K562 (cell line): Measurements from ENCODE around the gene DAO. TPM values are rescaled to one million over a fixed set of nuclear protein-coding genes. Genes with fewer than 3 reads are reported as not detected.

Experiments used
- ATAC-seq: fragments of 200-7000 bp; cut with Tn5 transposase; 3 replicates; pipeline ENCODE4 v1.9.1; 2020; ENCODE audit warnings: moderate library complexity
- BruUV-seq: library from RNA; stranded (reverse); fragments of 400-500 nt; replicated peaks from 2 replicates; lab custom pipeline; 2021; lab: Mats Ljungman, UMichigan
- CTCF ChIA-PET: fragments of 300-600 bp; formaldehyde crosslinking; extraction: SDS; loops from one replicate; lab custom pipeline; 2021; ENCODE audit warnings: low intra/inter-chr PET ratio; lab: Yijun Ruan, JAX
- POLR2A ChIA-PET: fragments of 300-600, 350-650 bp; sonication (Branson Sonifier 250); formaldehyde crosslinking; extraction: SDS; loops from one replicate; lab custom pipeline; 2021; ENCODE audit warnings: antibody characterized with exemption, inconsistent platforms; lab: Yijun Ruan, JAX
- DNase-seq, 4 experiments: peaks; one replicate each; pipeline versions ENCODE4 v3.0.0 to v3.0.0-alpha.2; 2011 to 2018; ENCODE audit warnings: low spot score in 3 of 4, mixed read lengths in 3 of 4; ENCODE audit errors: extremely low read depth in 1 of 4
- FAIRE-seq: peaks from 2 replicates; lab custom pipeline; 2011; peaks lifted over from hg19 to GRCh38; lab: Jason Lieb, UNC
- H2AFZ ChIP-seq: 2 replicates; pipeline ENCODE4 v1.6.0; 2011; ENCODE audit warnings: low read depth, low read length, control low read depth, inconsistent platforms
- H3K27ac ChIP-seq: fragments of 200-600 bp; 3 replicates; pipeline ENCODE4 v1.8.0; 2011; ENCODE audit warnings: low read depth, mild to moderate bottlenecking, control low read depth, inconsistent platforms, low read length, moderate library complexity, mixed read lengths; ENCODE audit errors: extremely low read depth
- H3K27me3 ChIP-seq, 2 experiments: fragments of 300-600 bp in 1 of 2; 2 replicates in 1 of 2; 3 replicates in 1 of 2; pipeline versions ENCODE4 v1.6.0 to v1.8.0; 2011; ENCODE audit warnings: inconsistent platforms in 2 of 2, low read length in 2 of 2, mild to moderate bottlenecking in 1 of 2, mixed read lengths in 1 of 2, moderate library complexity in 1 of 2; ENCODE audit not compliant: control insufficient read depth in 2 of 2, insufficient read depth in 2 of 2
- H3K36me3 ChIP-seq: fragments of 300-600 bp; 3 replicates; pipeline ENCODE4 v1.8.0; 2011; ENCODE audit warnings: mild to moderate bottlenecking, low read length, inconsistent platforms; ENCODE audit not compliant: control insufficient read depth, insufficient read depth
- H3K4me1 ChIP-seq, 2 experiments: fragments of 200-600 bp in 1 of 2; replicated peaks in 1 of 2; 2 replicates in 1 of 2; 3 replicates in 1 of 2; pipeline versions ENCODE4 v1.5.1 to v1.8.0; 2011; ENCODE audit warnings: inconsistent platforms in 2 of 2, low read length in 2 of 2, mild to moderate bottlenecking in 1 of 2, mixed read lengths in 1 of 2, moderate library complexity in 1 of 2; ENCODE audit not compliant: control insufficient read depth in 2 of 2, insufficient read depth in 2 of 2
- H3K4me2 ChIP-seq: 2 replicates; pipeline ENCODE4 v1.6.1; 2011; ENCODE audit warnings: low read length, control low read depth, inconsistent platforms, mixed read lengths; ENCODE audit not compliant: insufficient read depth
- H3K4me3 ChIP-seq: fragments of 200-600 bp; sonication (generic), shearing (Covaris generic); 2 replicates; pipeline ENCODE4 v1.5.1; 2016; ENCODE audit warnings: control low read depth, inconsistent platforms
- H3K79me2 ChIP-seq: fragments of 200-600 bp; 3 replicates; pipeline ENCODE4 v1.8.0; 2011; ENCODE audit warnings: low read length, inconsistent platforms; ENCODE audit not compliant: control insufficient read depth, insufficient read depth
- H3K9ac ChIP-seq, 2 experiments: 2 replicates each; pipeline versions ENCODE4 v1.6.0 to v1.6.1; 2011; ENCODE audit warnings: low read depth in 2 of 2, low read length in 2 of 2, control low read depth in 1 of 2, inconsistent platforms in 1 of 2, mild to moderate bottlenecking in 1 of 2, mixed read lengths in 1 of 2; ENCODE audit not compliant: insufficient read depth in 1 of 2
- H3K9me1 ChIP-seq: one replicate; pipeline ENCODE4 v1.6.0; 2011; ENCODE audit warnings: inconsistent platforms, mild to moderate bottlenecking, low read length, moderate library complexity; ENCODE audit not compliant: control insufficient read depth, insufficient read depth
- H3K9me3 ChIP-seq: replicated peaks from 2 replicates; pipeline ENCODE4 v1.5.1; 2011; ENCODE audit warnings: low read depth, low read length, inconsistent platforms; ENCODE audit not compliant: control insufficient read depth, insufficient read depth
- H4K20me1 ChIP-seq: replicated peaks from 2 replicates; pipeline ENCODE4 v1.6.1; 2011; ENCODE audit warnings: low read length, inconsistent platforms, mixed read lengths; ENCODE audit not compliant: control insufficient read depth, insufficient read depth
- BDP1 ChIP-seq: IDR thresholded peaks from 3 replicates; pipeline ENCODE4 v1.6.1; 2011; ENCODE audit not compliant: insufficient read length, insufficient read depth
- CREM ChIP-seq: IDR thresholded peaks from 2 replicates; pipeline ENCODE4 v1.6.1; 2014; ENCODE audit warnings: antibody characterized with exemption, low read depth
- ETV6 ChIP-seq, 3 experiments: fragments of 150-350 bp in 1 of 3; sonication (generic) in 1 of 3; formaldehyde crosslinking in 1 of 3; IDR thresholded peaks; 2 replicates each; pipeline versions ENCODE4 v1.6.1 to v1.8.0; 2014 to 2022; ENCODE audit warnings: borderline replicate concordance in 2 of 3, low read depth in 2 of 3, antibody characterized with exemption in 1 of 3, low read length in 1 of 3, mild to moderate bottlenecking in 1 of 3, missing genetic modification reagents in 1 of 3
- FOSL1 ChIP-seq: fragments of 200-800 bp; sonication (Bioruptor generic); conservative IDR thresholded peaks from 2 replicates; pipeline ENCODE4 v1.6.1; 2016; ENCODE audit warnings: missing genetic modification characterization, missing compliant biosample characterization
- IRF9 ChIP-seq: fragments of 450-650 bp; IDR thresholded peaks from 2 replicates; pipeline ENCODE4 v1.6.1; 2016; ENCODE audit warnings: missing biosample characterization, missing genetic modification characterization
- KAT8 ChIP-seq: fragments of 450-650 bp; IDR thresholded peaks from 2 replicates; pipeline ENCODE4 v1.6.1; 2016; ENCODE audit warnings: low read depth, mild to moderate bottlenecking
- MEF2A ChIP-seq: IDR thresholded peaks from 2 replicates; pipeline ENCODE4 v1.6.1; 2011; ENCODE audit warnings: low read depth, mild to moderate bottlenecking, low read length, moderate library complexity; ENCODE audit not compliant: control insufficient read depth
- NCOR1 ChIP-seq: fragments of 450-650 bp; IDR thresholded peaks from 2 replicates; pipeline ENCODE4 v1.6.1; 2016; ENCODE audit warnings: mild to moderate bottlenecking, moderate library complexity
- SRSF1 ChIP-seq: fragments of 200-400 bp; formaldehyde crosslinking; IDR thresholded peaks from 2 replicates; pipeline ENCODE4 v1.6.1; 2017; ENCODE audit warnings: mild to moderate bottlenecking, low read depth, low read length, moderate library complexity
- TCF7L2 ChIP-seq: fragments of 150-350 bp; IDR thresholded peaks from 2 replicates; pipeline ENCODE4 v1.6.1; 2016; ENCODE audit warnings: low read depth, mild to moderate bottlenecking, low read length, moderate library complexity
- U2AF2 ChIP-seq: fragments of 200-400 bp; formaldehyde crosslinking; optimal IDR thresholded peaks from 2 replicates; pipeline ENCODE3; 2017; ENCODE audit warnings: low read depth, mild to moderate bottlenecking, low read length
- ZBTB7A ChIP-seq: IDR thresholded peaks from 2 replicates; pipeline ENCODE4 v1.6.1; 2011; ENCODE audit warnings: low read depth, mild to moderate bottlenecking, low read length, moderate library complexity, borderline replicate concordance; ENCODE audit not compliant: control insufficient read depth
- ZBTB9 ChIP-seq: fragments of 450-650 bp; formaldehyde crosslinking; IDR thresholded peaks from 2 replicates; pipeline ENCODE4 v1.4.0; 2020; ENCODE audit warnings: mild to moderate bottlenecking, moderate library complexity
- WGBS: fragments of 100-300 bp; shearing (Covaris generic); methylation state at CpG from one replicate; pipeline ENCODE4 v1.1.6; 2016; ENCODE audit warnings: low coverage, mixed read lengths; ENCODE audit not compliant: insufficient coverage; ENCODE audit errors: missing lambda C conversion rate; 5-methylcytosine and 5-hydroxymethylcytosine counted together
- in situ Hi-C: fragments of 300-500 bp; cut with MboI; formaldehyde crosslinking; loops from 4 replicates; pipeline ENCODE4 v1.15.0; 2018; ENCODE audit warnings: inconsistent platforms, mixed read lengths
- intact Hi-C: fragments of 100-400 bp; cut with micrococcal nuclease; formaldehyde crosslinking; loops from 2 replicates; pipeline ENCODE4 v1.14.2; 2022
- polyA plus RNA-seq, 8 experiments: library from polyadenylated mRNA; depleted of rRNA in 4 of 8; stranded (reverse) in 5 of 8; unstranded in 3 of 8; fragments of >200 nt; fragmentation: Nextera tagmentation in 2 of 8; fragmentation: Illumina TruSeq in 1 of 8; extraction: Ambion mirVana in 2 of 8; extraction: Trizol in 1 of 8; gene quantifications; 2 replicates each; pipeline versions ENCODE4 v1.2.1 to v1.2.3, GENCODE V29; 2011 to 2014; ENCODE audit warnings: inconsistent platforms in 1 of 8, missing spikeins in 1 of 8
- total RNA-seq, 7 experiments: library from RNA; depleted of rRNA in 6 of 7; stranded (reverse); fragments of >200 nt in 6 of 7; fragmentation: Illumina TruSeq in 2 of 7; extraction: Trizol in 2 of 7; gene quantifications; 2 replicates each; pipeline versions ENCODE4 v1.2.1 to v1.2.3, GENCODE V29; 2011 to 2021; ENCODE audit warnings: low replicate concordance in 1 of 7

The DAO gene
- total and polyA plus RNA-seq, 9 of the 15 experiments (the other 6 are each of a cell fraction or from before 2014, with no cell fraction given), result not detected

GRCh38 chr12:108845696-108846095, 34.2 kb upstream of the DAO start:
- H3K27ac ChIP-seq, result no peak overlapping the region
- WGBS, result 81% methylated on average over 2 of the region's 2 CpGs
- in situ Hi-C loops (no loop called here), intact Hi-C loops (no loop called here)
- DNase-seq (no peak), ATAC-seq (no peak), FAIRE-seq (no peak)
- POLR2A ChIA-PET, result interaction anchor here (0.6 kb wide), 1 partner anchor 265 kb away, joined by 4 read pairs; no protein-coding TSS in a partner anchor
- H3K4me1 ChIP-seq, result 0 out of 5 replicates have a peak, but pooled peaks cover 0 to 3% of the 10 kb centered on the region in 2 experiments
- H3K36me3 ChIP-seq, result no peaks in the 10 kb centered on the region
- H3K27me3 ChIP-seq, result no peaks in the 10 kb centered on the region
- BruUV-seq, result no TSS peak
- H3K4me2 ChIP-seq, result no peak overlapping the region
- CTCF ChIA-PET, result no interaction called here
- H3K4me3 ChIP-seq, result no peak overlapping the region
- no peaks in the 10 kb centered on the region for H4K20me1 ChIP-seq
- no peaks in the 10 kb centered on the region for H3K9me3 ChIP-seq
- H2AFZ ChIP-seq, result no peak overlapping the region
- TF ChIP-seq MEF2A, result no peak
- no peak for TF ChIP-seq ZBTB9 (CRISPR knock-in tag)
- TF ChIP-seq ETV6 (IDR thresholded peaks at IDR 0.05; ENCODE audit: borderline replicate concordance in 1 of 2, low read depth in 2 of 2, low read length in 1 of 2), result no peak
- TF ChIP-seq ETV6 (CRISPR knock-in tag; IDR thresholded peaks at IDR 0.05; ENCODE audit: borderline replicate concordance), result no peak
- no peak for TF ChIP-seq TCF7L2
- no peak for TF ChIP-seq CREM
- TF ChIP-seq ZBTB7A, result no peak
- TF ChIP-seq NCOR1, result no peak
- TF ChIP-seq KAT8, result no peak
- TF ChIP-seq BDP1, result no peak
- TF ChIP-seq IRF9 (tag), result no peak
- TF ChIP-seq FOSL1, result no peak
- no peak for TF ChIP-seq U2AF2
- TF ChIP-seq SRSF1, result no peak
- no peaks in the 10 kb centered on the region for H3K79me2 ChIP-seq
- H3K9ac ChIP-seq, result no peak overlapping the region
- no peaks in the 10 kb centered on the region for H3K9me1 ChIP-seq
